ENCODE results near the gene HYPK. TPM values are rescaled to one million over a fixed set of nuclear protein-coding genes. Genes with fewer than 3 reads are reported as not detected.
"Not testable (repeated sequence)": the region's sequence is repeated elsewhere in the genome, so short reads cannot be mapped to it uniquely, and the experiment has no call there.

The HYPK gene
- total and polyA plus RNA-seq, 4 experiments from 2014 or later: 10.2 to 24.6 (median 19.4) TPM

DNA sequence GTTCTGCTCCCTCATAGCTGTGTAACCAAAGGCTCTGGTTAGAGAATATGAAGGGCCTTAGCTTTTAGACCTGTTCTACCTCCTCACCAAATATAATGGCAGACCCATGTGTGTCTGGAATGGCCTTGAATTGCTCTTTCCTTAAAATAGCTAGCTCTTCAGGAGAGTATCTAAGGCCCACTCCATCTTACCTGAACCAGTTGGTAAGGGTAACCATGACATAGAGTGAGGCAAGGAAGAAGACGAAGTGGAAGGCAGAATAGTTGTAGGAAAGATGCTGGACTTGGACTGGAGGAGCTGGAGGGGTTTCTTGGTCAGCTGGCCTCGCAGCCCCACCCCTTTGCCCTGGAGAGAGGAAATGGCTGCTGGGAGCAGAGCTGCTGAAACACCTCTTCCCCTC, 5.2 kb upstream of the HYPK start:
- CTCF ChIA-PET (ENCODE audit: partially characterized antibody): interaction anchor here (0.7 to 3.1 kb wide), 3 partner anchors 17 to 25 kb away, joined by 3 to 11 read pairs (median 11); partner anchors contain the start of gene ELL3
- Histone ChIP-seq H3K9me3 (ENCODE audit: control insufficient read depth in 1 of 2, low read length in 2 of 2) (no peaks in the 10 kb centered on the region), H3K4me3 (ENCODE audit: low read length in 2 of 2) (no peak overlapping the region), H3K4me1 (ENCODE audit: insufficient read depth, low read length) (peaks cover 52% of the 10 kb centered on the region), H3K27ac (ENCODE audit: low read depth, low read length) (peak overlapping the region; percentile 100), H3K36me3 (ENCODE audit: insufficient read depth, low read length) (peaks cover 44% of the 10 kb centered on the region), H3K27me3 (ENCODE audit: insufficient read depth, low read length) (no peaks in the 10 kb centered on the region)
- Mint-ChIP-seq H3K27me3 (no peaks in the 10 kb centered on the region), H3K36me3 (peaks cover 47 to 70% of the 10 kb centered on the region in 2 donors), H3K9me3 (no peaks in the 10 kb centered on the region), H3K4me1 (peaks cover 30 to 77% (median 55%) of the 10 kb centered on the region in 4 donors), H3K27ac (peak overlapping the region in 5 of 7 donors; percentile 48 to 97 (median 57)), H3K4me3 (no peak overlapping the region)
- POLR2A ChIA-PET (ENCODE audit: partially characterized antibody): interaction anchor here (0.6 to 5.3 kb wide), 4 partner anchors 29 to 49 kb away, joined by 3 to 28 read pairs (median 5); partner anchors contain the start of genes MFAP1 and PDIA3
- no peak for DNase-seq
- intact Hi-C loops (cut with micrococcal nuclease): no loop called here

DNA sequence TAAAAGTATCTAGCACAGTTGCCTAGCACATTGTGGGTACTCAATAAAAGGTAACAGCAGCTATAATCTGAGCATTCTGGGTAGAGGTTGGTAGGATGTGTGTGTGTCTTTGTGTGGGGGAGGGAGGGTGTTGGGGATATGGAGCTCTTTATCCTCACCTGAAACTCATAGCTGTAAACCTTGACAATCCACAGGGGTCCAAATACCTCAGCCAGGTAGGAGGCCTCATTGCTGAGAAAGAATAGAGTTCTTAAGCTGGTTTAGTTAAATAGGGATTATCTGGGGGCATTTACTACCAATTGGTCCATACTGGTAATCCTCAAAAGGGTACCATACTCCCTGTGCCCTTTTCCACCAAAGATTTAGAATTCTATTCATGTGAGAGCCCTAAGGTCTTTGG, 4.4 kb upstream of the HYPK start:
- no peaks in the 10 kb centered on the region for H3K27me3 ChIP-seq (ENCODE audit: insufficient read depth, low read length)
- Mint-ChIP-seq H3K9me3 (no peaks in the 10 kb centered on the region), H3K36me3 (peaks cover 51 to 78% of the 10 kb centered on the region in 2 donors), H3K27ac (peak overlapping the region in 4 of 7 donors; percentile 0 to 97 (median 57)), H3K4me3 (no peak overlapping the region), H3K4me1 (peaks cover 34 to 85% (median 60%) of the 10 kb centered on the region in 4 donors), H3K27me3 (no peaks in the 10 kb centered on the region)
- POLR2A ChIA-PET (ENCODE audit: partially characterized antibody): interaction anchor here (0.8 to 1.3 kb wide), 3 partner anchors 29 to 285 kb away, joined by 3 to 4 read pairs (median 3); partner anchors contain the start of genes MFAP1 and PDIA3
- H3K27ac ChIP-seq (ENCODE audit: low read depth, low read length): no peak overlapping the region
- H3K4me1 ChIP-seq (ENCODE audit: insufficient read depth, low read length): peaks cover 58% of the 10 kb centered on the region
- H3K36me3 ChIP-seq (ENCODE audit: insufficient read depth, low read length): peaks cover 44% of the 10 kb centered on the region
- CTCF ChIA-PET (ENCODE audit: partially characterized antibody): interaction anchor here (2.1 to 3.1 kb wide), 2 partner anchors 19 to 25 kb away, joined by 11 read pairs; partner anchors contain the start of gene ELL3
- H3K4me3 ChIP-seq (ENCODE audit: low read length in 2 of 2): no peak overlapping the region
- DNase-seq: no peak
- H3K9me3 ChIP-seq (ENCODE audit: control insufficient read depth in 1 of 2, low read length in 2 of 2): no peaks in the 10 kb centered on the region
- intact Hi-C loops (cut with micrococcal nuclease): no loop called here

DNA sequence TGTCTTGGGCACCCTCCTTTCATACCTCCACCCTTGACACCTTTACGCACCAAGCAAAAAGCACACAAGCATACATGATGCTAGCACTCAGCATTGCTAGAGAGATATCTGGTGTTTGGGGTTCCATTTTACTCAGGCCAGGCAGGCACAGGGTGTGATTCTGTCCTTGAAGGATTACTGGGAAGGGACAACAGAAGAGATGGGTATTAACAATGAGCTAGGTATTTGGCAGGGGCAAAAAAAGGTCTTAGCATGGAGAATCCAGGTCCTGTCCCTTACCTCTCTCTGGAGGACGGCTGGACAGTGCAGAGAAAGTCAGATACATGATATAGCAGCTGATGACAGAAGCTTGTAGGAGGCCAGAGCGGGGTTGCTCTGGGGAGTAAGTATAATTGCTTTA, 3.8 kb upstream of the HYPK start:
- peak overlapping the region in 5 of 7 donors; percentile 19 to 82 (median 49) for H3K27ac Mint-ChIP-seq
- no peaks in the 10 kb centered on the region for H3K9me3 ChIP-seq (ENCODE audit: control insufficient read depth in 1 of 2, low read length in 2 of 2)
- H3K36me3 ChIP-seq (ENCODE audit: insufficient read depth, low read length): peaks cover 44% of the 10 kb centered on the region
- H3K4me1 ChIP-seq (ENCODE audit: insufficient read depth, low read length): peaks cover 60% of the 10 kb centered on the region
- H3K27me3 Mint-ChIP-seq: no peaks in the 10 kb centered on the region
- ChIA-PET POLR2A (ENCODE audit: partially characterized antibody) (interaction anchor here (0.6 to 1.3 kb wide), 4 partner anchors 15 to 286 kb away, joined by 3 to 4 read pairs (median 3); partner anchors contain the start of genes ELL3 and MFAP1), CTCF (ENCODE audit: partially characterized antibody) (interaction anchor here (3.1 kb wide), 1 partner anchor 20 kb away, joined by 11 read pairs; the partner anchor contains the start of gene ELL3)
- H3K36me3 Mint-ChIP-seq: peaks cover 57 to 83% of the 10 kb centered on the region in 2 donors
- peaks cover 34 to 88% (median 63%) of the 10 kb centered on the region in 4 donors for H3K4me1 Mint-ChIP-seq
- intact Hi-C loops (cut with micrococcal nuclease): no loop called here
- H3K9me3 Mint-ChIP-seq: no peaks in the 10 kb centered on the region
- no peaks in the 10 kb centered on the region for H3K27me3 ChIP-seq (ENCODE audit: insufficient read depth, low read length)
- no peak overlapping the region for H3K27ac ChIP-seq (ENCODE audit: low read depth, low read length)
- no peak overlapping the region for H3K4me3 ChIP-seq (ENCODE audit: low read length in 2 of 2)
- DNase-seq: no peak
- peak overlapping the region in 1 of 8 donors; percentile 22 for H3K4me3 Mint-ChIP-seq

DNA sequence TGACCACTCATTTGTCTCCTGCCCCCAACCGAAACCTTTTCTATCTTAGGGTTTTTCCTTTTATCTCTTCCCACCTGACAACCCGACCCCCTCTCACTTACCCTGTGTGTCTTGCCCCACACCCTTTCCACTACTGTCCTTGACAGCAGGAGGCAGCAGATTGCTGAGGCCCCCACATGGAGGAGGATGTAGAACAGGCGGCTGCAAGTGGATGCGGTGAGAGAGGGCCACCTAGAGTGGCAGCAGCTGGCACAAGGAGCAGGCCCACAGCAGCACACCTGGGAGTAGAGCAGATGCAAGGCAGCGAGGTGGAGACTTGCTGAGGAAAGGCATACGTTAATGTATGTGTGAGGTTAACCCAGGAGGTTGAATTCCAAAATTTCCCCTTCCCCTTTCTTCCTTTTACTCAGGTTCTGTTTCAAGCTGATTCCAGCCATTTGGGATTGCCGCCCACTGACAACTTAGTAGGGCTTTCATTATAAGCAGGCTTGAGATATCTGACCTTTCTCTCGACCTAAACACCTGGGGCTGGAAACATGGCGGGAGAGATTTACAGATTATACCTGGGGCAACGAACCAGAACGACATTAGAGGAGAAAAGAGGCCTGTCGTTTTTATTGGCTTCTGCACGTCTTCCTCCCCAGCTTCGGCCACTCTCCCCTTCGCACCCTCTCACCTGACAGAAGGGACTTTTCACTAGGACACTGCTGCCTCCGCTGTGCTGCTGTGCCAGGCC, 1.0 kb upstream of the HYPK start:
- intact Hi-C loops (cut with micrococcal nuclease): no loop called here
- peak overlapping the region; percentile 81 to 100 (median 99) for H3K27ac Mint-ChIP-seq
- POLR2A ChIA-PET (ENCODE audit: partially characterized antibody): interaction anchor here (0.6 to 6.7 kb wide), 10 partner anchors 8 to 1592 kb away, joined by 3 to 92 read pairs (median 8); partner anchors contain the start of genes ELL3, MFAP1, PDIA3 and SERF2

DNA sequence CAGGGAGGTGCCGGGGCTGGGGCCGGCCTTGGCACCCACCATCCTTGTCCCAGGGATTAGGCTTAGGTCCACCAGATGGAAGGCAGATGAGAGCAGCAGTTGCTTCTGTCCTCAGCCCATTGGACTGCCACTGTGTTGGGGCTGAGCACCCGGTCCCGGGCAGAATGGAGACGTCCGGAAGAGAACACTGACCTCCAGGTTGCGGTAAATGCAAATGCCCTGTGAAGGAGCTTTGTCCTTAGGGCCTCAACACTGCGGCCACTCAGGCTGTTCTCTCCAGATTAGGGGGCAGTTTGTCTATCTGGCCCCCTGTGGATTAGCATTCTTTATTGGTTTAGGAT, 484 bp upstream of the HYPK start, which contains the start of gene SERINC4:
Gene SERINC4 (minus strand): TSS at position 276 of the 341 bp plus-strand sequence. CDS start 234 bp downstream, at position 42.
- ChIA-PET CTCF (ENCODE audit: partially characterized antibody) (interaction anchor here (1.3 kb wide), 2 partner anchors 23 to 29 kb away, joined by 4 to 6 read pairs; partner anchors contain the start of gene ELL3), POLR2A (ENCODE audit: partially characterized antibody) (interaction anchor here (0.6 to 6.7 kb wide), 18 partner anchors 8 to 1592 kb away, joined by 3 to 92 read pairs (median 5); partner anchors contain the start of genes ELL3, MFAP1, PDIA3 and SERF2)
- Mint-ChIP-seq H3K27ac (peak within 1 kb of the TSS; percentile 92 to 100 (median 99)), H3K4me3 (peak within 1 kb of the TSS; percentile 98 to 100 (median 100)), H3K4me1 (peaks cover 18 to 60% (median 45%) of the 10 kb centered on the region in 4 donors), H3K27me3 (no peaks in the 10 kb centered on the region), H3K9me3 (no peaks in the 10 kb centered on the region), H3K36me3 (peaks cover 48 to 70% of the 10 kb centered on the region in 2 donors)
- peaks cover 38% of the 10 kb centered on the region for H3K4me1 ChIP-seq (ENCODE audit: insufficient read depth, low read length)
- H3K36me3 ChIP-seq (ENCODE audit: insufficient read depth, low read length): peaks cover 37% of the 10 kb centered on the region
- peak within 1 kb of the TSS; percentile 76 for H3K27ac ChIP-seq (ENCODE audit: low read depth, low read length)
- no peaks in the 10 kb centered on the region for H3K27me3 ChIP-seq (ENCODE audit: insufficient read depth, low read length)
- no peak for DNase-seq
- H3K4me3 ChIP-seq (ENCODE audit: low read length in 2 of 2): peak within 1 kb of the TSS; percentile 96 to 97
- no peaks in the 10 kb centered on the region for H3K9me3 ChIP-seq (ENCODE audit: control insufficient read depth in 1 of 2, low read length in 2 of 2)
- intact Hi-C loops (cut with micrococcal nuclease): loop anchor here (1.0 kb wide), 3 partner anchors 8 to 24 kb away; partner anchors contain the start of genes MFAP1 and SERF2

More for the DNA sequence above, 1.0 kb upstream of the HYPK start:
- peak overlapping the region in 5 of 8 donors; percentile 25 to 41 (median 36) for H3K4me3 Mint-ChIP-seq
- DNase-seq: no peak
- Histone ChIP-seq H3K9me3 (ENCODE audit: control insufficient read depth in 1 of 2, low read length in 2 of 2) (no peaks in the 10 kb centered on the region), H3K4me1 (ENCODE audit: insufficient read depth, low read length) (peaks cover 43% of the 10 kb centered on the region), H3K4me3 (ENCODE audit: low read length in 2 of 2) (no peak overlapping the region), H3K27me3 (ENCODE audit: insufficient read depth, low read length) (no peaks in the 10 kb centered on the region), H3K27ac (ENCODE audit: low read depth, low read length) (peak overlapping the region; percentile 76), H3K36me3 (ENCODE audit: insufficient read depth, low read length) (peaks cover 37% of the 10 kb centered on the region)
- H3K36me3 Mint-ChIP-seq: peaks cover 48 to 70% of the 10 kb centered on the region in 2 donors
- no peaks in the 10 kb centered on the region for H3K27me3 Mint-ChIP-seq
- no peaks in the 10 kb centered on the region for H3K9me3 Mint-ChIP-seq
- peaks cover 21 to 66% (median 50%) of the 10 kb centered on the region in 4 donors for H3K4me1 Mint-ChIP-seq
- CTCF ChIA-PET (ENCODE audit: partially characterized antibody): no interaction called here

DNA sequence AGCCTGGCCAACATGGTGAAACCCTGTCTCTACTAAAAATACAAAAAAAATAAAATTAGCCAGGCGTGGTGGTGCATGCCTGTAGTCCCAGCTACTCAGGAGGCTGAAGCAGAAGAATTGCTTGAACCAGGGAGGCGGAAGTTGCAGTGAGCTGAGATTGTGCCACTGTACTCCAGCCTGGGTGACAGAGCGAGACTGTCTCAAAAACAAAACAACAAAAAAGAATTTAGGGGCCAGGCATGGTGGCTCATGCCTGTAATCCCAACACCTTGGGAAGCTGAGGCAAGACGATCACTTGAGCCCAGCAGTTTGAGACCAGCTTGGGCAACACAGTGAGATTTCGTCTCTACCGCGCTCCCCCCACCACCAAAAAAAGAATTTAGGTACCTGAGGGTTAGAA, 2.3 kb downstream of the HYPK start:
- DNase-seq; H3K27ac ChIP-seq (ENCODE audit: low read depth, low read length); H3K4me3 ChIP-seq (ENCODE audit: low read length in 2 of 2); H3K9me3 ChIP-seq (ENCODE audit: control insufficient read depth in 1 of 2, low read length in 2 of 2); H3K27me3 ChIP-seq (ENCODE audit: insufficient read depth, low read length); H3K9me3 Mint-ChIP-seq; H3K27me3 Mint-ChIP-seq; H3K4me3 Mint-ChIP-seq; intact Hi-C loops (cut with micrococcal nuclease): not testable (repeated sequence)
- ChIA-PET POLR2A (ENCODE audit: partially characterized antibody) (interaction anchor here (4.4 to 6.7 kb wide), 2 partner anchors 11 to 21 kb away, joined by 62 to 92 read pairs; partner anchors contain the start of genes MFAP1, SERF2 and WDR76), CTCF (ENCODE audit: partially characterized antibody) (interaction anchor here (0.8 kb wide), 1 partner anchor 25 kb away, joined by 3 read pairs; no protein-coding TSS in a partner anchor)
- peaks cover 29% of the 10 kb centered on the region for H3K4me1 ChIP-seq (ENCODE audit: insufficient read depth, low read length)
- peaks cover 16 to 39% (median 30%) of the 10 kb centered on the region in 4 donors for H3K4me1 Mint-ChIP-seq
- H3K27ac Mint-ChIP-seq: peak overlapping the region in 2 of 7 donors; percentile 1 to 92
- peaks cover 34% of the 10 kb centered on the region for H3K36me3 ChIP-seq (ENCODE audit: insufficient read depth, low read length)
- H3K36me3 Mint-ChIP-seq: peaks cover 52 to 71% of the 10 kb centered on the region in 2 donors

All from CD4-positive, alpha-beta memory T cell (primary cell).